KOPT-K1 (cell line): Measurements from ENCODE around the gene AQP2.
"Not testable (repeated sequence)": the region's sequence is repeated elsewhere in the genome, so short reads cannot be mapped to it uniquely, and the experiment has no call there.

Experiments
- H3K27ac ChIP-seq: fragments of 200-600 bp; sonication (generic); 2 replicates; pipeline ENCODE4 v1.5.1; 2016; ENCODE audit warnings: antibody characterized with exemption, mild to moderate bottlenecking, low read depth, low read length; ENCODE audit not compliant: poor library complexity, severe bottlenecking
- H3K36me3 ChIP-seq: fragments of 200-600 bp; sonication (generic); 2 replicates; pipeline ENCODE4 v1.5.1; 2017; ENCODE audit warnings: antibody characterized with exemption, mild to moderate bottlenecking, low read length, moderate library complexity; ENCODE audit not compliant: insufficient read depth
- H3K9me3 ChIP-seq: fragments of 200-600 bp; sonication (generic); 2 replicates; pipeline ENCODE4 v1.5.1; 2017; ENCODE audit warnings: antibody characterized with exemption, low read length, mild to moderate bottlenecking; ENCODE audit not compliant: insufficient read depth, poor library complexity, severe bottlenecking

AQP2 gene

GRCh38 chr12:49989400-49989799 is 38.9 kb downstream of the AQP2 start:
- not testable (repeated sequence) for H3K27ac ChIP-seq, H3K9me3 ChIP-seq
- H3K36me3 ChIP-seq = peaks cover 98% of the 10 kb centered on the region

GRCh38 chr12:49990273-49990672 is 39.7 kb downstream of the AQP2 start:
- H3K36me3 ChIP-seq = peaks cover 98% of the 10 kb centered on the region
- H3K27ac ChIP-seq = no peak overlapping the region
- no peaks in the 10 kb centered on the region for H3K9me3 ChIP-seq

GRCh38 chr12:49998453-49998852 is 47.9 kb downstream of the AQP2 start:
- H3K27ac ChIP-seq = no peak overlapping the region
- peaks cover 100% of the 10 kb centered on the region for H3K36me3 ChIP-seq
- no peaks in the 10 kb centered on the region for H3K9me3 ChIP-seq

- no peaks in the 10 kb centered on the region for H3K9me3 ChIP-seq
- H3K27ac ChIP-seq = no peak overlapping the region
- peaks cover 100% of the 10 kb centered on the region for H3K36me3 ChIP-seq
Measured at GRCh38 chr12:50003595-50003994, 53.1 kb downstream of the AQP2 start.

- Histone ChIP-seq H3K36me3 (peaks cover 100% of the 10 kb centered on the region), H3K9me3 (no peaks in the 10 kb centered on the region), H3K27ac (no peak overlapping the region)
Measured at GRCh38 chr12:50004696-50005095, 54.2 kb downstream of the AQP2 start.

GRCh38 chr12:50005175-50005574 is 54.6 kb downstream of the AQP2 start:
- peaks cover 100% of the 10 kb centered on the region for H3K36me3 ChIP-seq
- H3K27ac ChIP-seq = no peak overlapping the region
- no peaks in the 10 kb centered on the region for H3K9me3 ChIP-seq

GRCh38 chr12:50006280-50006679 is 55.7 kb downstream of the AQP2 start:
- Histone ChIP-seq H3K36me3 (peaks cover 100% of the 10 kb centered on the region), H3K9me3 (no peaks in the 10 kb centered on the region), H3K27ac (no peak overlapping the region)

- Histone ChIP-seq H3K9me3 (no peaks in the 10 kb centered on the region), H3K27ac (no peak overlapping the region), H3K36me3 (peaks cover 98% of the 10 kb centered on the region)
Measured at GRCh38 chr12:50006754-50007442, 56.4 kb downstream of the AQP2 start.
